H1 (cell line): ENCODE data around the gene LMO2. TPM values are rescaled to one million over a fixed set of nuclear protein-coding genes. Genes with fewer than 3 reads are reported as not detected.

ENCODE experiments used
- CTCF ChIA-PET: fragments of 300-600 bp; sonication (Branson Sonifier 250); formaldehyde crosslinking; loops from one replicate; lab custom pipeline; 2021; ENCODE audit not compliant: partially characterized antibody; lab: Charles Lee
- POLR2A ChIA-PET: fragments of 300-600 bp; sonication (Branson Sonifier 250); formaldehyde crosslinking; loops from one replicate; lab custom pipeline; 2021; ENCODE audit warnings: inconsistent platforms; ENCODE audit not compliant: partially characterized antibody; lab: Charles Lee
- DNase-seq, 2 experiments: peaks; one replicate each; pipeline versions ENCODE4 v3.0.0 to v3.0.0-alpha.2; 2010 to 2022; ENCODE audit warnings: low spot score in 2 of 2, low read depth in 1 of 2, mixed read lengths in 1 of 2
- FAIRE-seq: peaks from 2 replicates; lab custom pipeline; 2011; peaks lifted over from hg19 to GRCh38; lab: Jason Lieb, UNC
- H2AFZ ChIP-seq: 2 replicates; pipeline ENCODE4 v1.8.1; 2012; ENCODE audit warnings: low read length, inconsistent platforms
- H2AK5ac ChIP-seq: 2 replicates; pipeline ENCODE4 v1.6.1; 2013; ENCODE audit warnings: low read depth, low read length
- H2BK120ac ChIP-seq: replicated peaks from 2 replicates; pipeline ENCODE3; 2013; ENCODE audit warnings: low read depth, low read length, inconsistent platforms
- H2BK12ac ChIP-seq: 2 replicates; pipeline ENCODE4 v1.6.1; 2013; ENCODE audit warnings: low read depth, low read length
- H2BK15ac ChIP-seq: 2 replicates; pipeline ENCODE4 v1.6.1; 2013; ENCODE audit warnings: low read length
- H2BK20ac ChIP-seq: 2 replicates; pipeline ENCODE4 v1.6.1; 2013; ENCODE audit warnings: low read length
- H2BK5ac ChIP-seq: 2 replicates; pipeline ENCODE4 v1.6.1; 2013; ENCODE audit warnings: low read depth, low read length
- H3K14ac ChIP-seq: 2 replicates; pipeline ENCODE4 v1.6.1; 2013; ENCODE audit warnings: inconsistent platforms; ENCODE audit not compliant: insufficient read length
- H3K18ac ChIP-seq: 2 replicates; pipeline ENCODE4 v1.6.1; 2013; ENCODE audit warnings: low read length; ENCODE audit errors: extremely low read depth
- H3K23ac ChIP-seq: 2 replicates; pipeline ENCODE4 v1.6.1; 2013; ENCODE audit warnings: inconsistent platforms; ENCODE audit not compliant: insufficient read length
- H3K23me2 ChIP-seq: 2 replicates; pipeline ENCODE4 v1.6.1; 2013; ENCODE audit warnings: low read depth, low read length
- H3K27ac ChIP-seq: 2 replicates; pipeline ENCODE4 v1.6.1; 2011; ENCODE audit warnings: low read depth, low read length, inconsistent platforms
- H3K27me3 ChIP-seq, 4 experiments: replicated peaks in 1 of 4; 1 replicate in 1 of 4; 2 replicates in 3 of 4; pipeline versions ENCODE4 v1.6.1 to v1.8.1; 2011 to 2013; ENCODE audit warnings: low read length in 3 of 4, mild to moderate bottlenecking in 3 of 4, inconsistent platforms in 2 of 4, mixed read lengths in 2 of 4, moderate library complexity in 1 of 4; ENCODE audit not compliant: control insufficient read depth in 3 of 4, insufficient read depth in 3 of 4; ENCODE audit errors: extremely low read depth in 1 of 4
- H3K36me3 ChIP-seq, 4 experiments: 2 replicates each; pipeline versions ENCODE4 v1.6.1 to v1.8.1; 2011 to 2013; ENCODE audit warnings: mild to moderate bottlenecking in 4 of 4, low read length in 3 of 4, moderate library complexity in 2 of 4, control low read depth in 1 of 4, inconsistent platforms in 1 of 4; ENCODE audit not compliant: insufficient read depth in 4 of 4, control insufficient read depth in 2 of 4
- H3K4ac ChIP-seq: replicated peaks from 2 replicates; pipeline ENCODE3; 2013; ENCODE audit warnings: low read length, low read depth, mixed read lengths, inconsistent platforms; ENCODE audit not compliant: insufficient read length
- H3K4me1 ChIP-seq, 4 experiments: replicated peaks in 1 of 4; 1 replicate in 1 of 4; 2 replicates in 3 of 4; pipeline versions ENCODE4 v1.6.1 to v1.8.1; 2011 to 2013; ENCODE audit warnings: low read length in 3 of 4, inconsistent platforms in 2 of 4, mixed read lengths in 1 of 4; ENCODE audit not compliant: insufficient read depth in 4 of 4, control insufficient read depth in 3 of 4
- H3K4me2 ChIP-seq, 2 experiments: 2 replicates each; pipeline versions ENCODE4 v1.6.1 to v1.8.1; 2011 to 2013; ENCODE audit warnings: low read depth in 2 of 2, low read length in 2 of 2, control low read depth in 1 of 2, inconsistent platforms in 1 of 2, mild to moderate bottlenecking in 1 of 2; ENCODE audit not compliant: insufficient read depth in 1 of 2
- H3K4me3 ChIP-seq, 4 experiments: fragments of 200-600, 300-600 bp in 1 of 4; sonication (generic), shearing (Covaris generic), sonication (Bioruptor Twin) in 1 of 4; 2 replicates each; pipeline versions ENCODE4 v1.5.1 to v1.8.1; 2011 to 2016; ENCODE audit warnings: low read length in 4 of 4, low read depth in 3 of 4, control low read depth in 2 of 4, inconsistent platforms in 2 of 4, mild to moderate bottlenecking in 2 of 4, mixed read lengths in 1 of 4, moderate library complexity in 1 of 4; ENCODE audit not compliant: insufficient read depth in 2 of 4; ENCODE audit errors: extremely low read depth in 1 of 4
- H3K56ac ChIP-seq: replicated peaks from 2 replicates; pipeline ENCODE3; 2013; ENCODE audit warnings: low read depth, mild to moderate bottlenecking, mixed read lengths, low read length, inconsistent platforms; ENCODE audit not compliant: insufficient read length
- H3K79me1 ChIP-seq: 2 replicates; pipeline ENCODE4 v1.6.1; 2013; ENCODE audit warnings: low read depth, low read length, control low read depth
- H3K79me2 ChIP-seq, 2 experiments: 2 replicates each; pipeline versions ENCODE4 v1.6.1 to v1.8.1; 2012 to 2013; ENCODE audit warnings: low read length in 2 of 2, mild to moderate bottlenecking in 2 of 2, inconsistent platforms in 1 of 2; ENCODE audit not compliant: insufficient read depth in 2 of 2, control insufficient read depth in 1 of 2
- H3K9ac ChIP-seq, 4 experiments: replicated peaks in 1 of 4; 1 replicate in 1 of 4; 2 replicates in 3 of 4; pipeline versions ENCODE4 v1.6.1 to v1.8.1; 2011 to 2013; ENCODE audit warnings: low read depth in 3 of 4, low read length in 3 of 4, control low read depth in 2 of 4, mild to moderate bottlenecking in 2 of 4, moderate library complexity in 2 of 4, inconsistent platforms in 1 of 4; ENCODE audit errors: extremely low read depth in 1 of 4
- H3K9me3 ChIP-seq, 2 experiments: 2 replicates each; pipeline versions ENCODE4 v1.6.1 to v1.8.1; 2012 to 2013; ENCODE audit warnings: mild to moderate bottlenecking in 2 of 2, moderate library complexity in 2 of 2, control low read depth in 1 of 2, inconsistent platforms in 1 of 2, low read depth in 1 of 2, low read length in 1 of 2, mixed read lengths in 1 of 2; ENCODE audit not compliant: insufficient read depth in 2 of 2
- H4K20me1 ChIP-seq, 2 experiments: replicated peaks in 1 of 2; 2 replicates each; pipeline versions ENCODE3 to v1.8.1; 2011 to 2013; ENCODE audit warnings: inconsistent platforms in 2 of 2, low read length in 2 of 2, mild to moderate bottlenecking in 1 of 2; ENCODE audit not compliant: insufficient read depth in 2 of 2, control insufficient read depth in 1 of 2
- H4K5ac ChIP-seq: 2 replicates; pipeline ENCODE4 v1.6.1; 2013; ENCODE audit warnings: low read length, low read depth, mixed read lengths, inconsistent platforms; ENCODE audit not compliant: insufficient read length
- H4K8ac ChIP-seq: 2 replicates; pipeline ENCODE4 v1.8.0; 2013; ENCODE audit warnings: mild to moderate bottlenecking, moderate library complexity, low read length, inconsistent platforms; ENCODE audit not compliant: insufficient read depth; ENCODE audit errors: extremely low read depth
- H4K91ac ChIP-seq: replicated peaks from 2 replicates; pipeline ENCODE3; 2013; ENCODE audit warnings: low read length, mixed read lengths, inconsistent platforms; ENCODE audit not compliant: insufficient read length
- BCL11A ChIP-seq, 2 experiments: IDR thresholded peaks; one replicate each; pipeline ENCODE4 v1.6.1; 2011; ENCODE audit warnings: low read depth in 2 of 2, low read length in 2 of 2, mild to moderate bottlenecking in 2 of 2
- JUND ChIP-seq: IDR thresholded peaks from 2 replicates; pipeline ENCODE4 v1.6.1; 2011; ENCODE audit warnings: mild to moderate bottlenecking, improper control_type of control experiment, low read length
- PHF8 ChIP-seq: fragments of 200-600 bp; sonication (generic); conservative IDR thresholded peaks from 2 replicates; pipeline ENCODE4 v1.7.1; 2012; ENCODE audit warnings: low read depth, mild to moderate bottlenecking, inconsistent platforms, low read length, moderate library complexity
- POU5F1 ChIP-seq: IDR thresholded peaks from 2 replicates; pipeline ENCODE4 v1.6.1; 2011; ENCODE audit warnings: low read depth, mild to moderate bottlenecking, low read length, moderate library complexity
- RNF2 ChIP-seq: fragments of 200-900, 300-1000 bp; sonication (generic); IDR thresholded peaks from 2 replicates; pipeline ENCODE4 v1.7.1; 2016; ENCODE audit warnings: borderline replicate concordance, low read depth, mild to moderate bottlenecking, antibody characterized with exemption, low read length; ENCODE audit not compliant: poor library complexity, severe bottlenecking; ENCODE audit errors: missing control alignments
- SAP30 ChIP-seq: fragments of 300-600 bp; sonication (generic); IDR thresholded peaks from 2 replicates; pipeline ENCODE4 v1.7.1; 2012; ENCODE audit warnings: low read length, moderate library complexity, mild to moderate bottlenecking, inconsistent platforms; ENCODE audit not compliant: insufficient read depth, insufficient replicate concordance
- SIN3A ChIP-seq, 2 experiments: IDR thresholded peaks in 1 of 2; conservative IDR thresholded peaks in 1 of 2; 2 replicates each; pipeline ENCODE4 v1.6.1; 2011 to 2012; ENCODE audit warnings: low read length in 2 of 2, improper control_type of control experiment in 1 of 2, low read depth in 1 of 2, mild to moderate bottlenecking in 1 of 2
- TAF1 ChIP-seq: IDR thresholded peaks from 2 replicates; pipeline ENCODE4 v1.6.1; 2011; ENCODE audit warnings: mild to moderate bottlenecking, low read depth, low read length
- WGBS, 2 experiments: shearing (Covaris generic) in 1 of 2; methylation state at CpG; one replicate each; pipeline versions ENCODE4 v1.1.6 to v1.1.7; 2013 to 2015; ENCODE audit warnings: low lambda C conversion rate in 2 of 2, mixed read lengths in 2 of 2, inconsistent platforms in 1 of 2, low coverage in 1 of 2, missing lambda C conversion rate in 1 of 2; ENCODE audit not compliant: insufficient replicate concordance in 2 of 2, insufficient coverage in 1 of 2, insufficient read length in 1 of 2; ENCODE audit errors: extremely low coverage in 1 of 2, missing lambda C conversion rate in 1 of 2; 5-methylcytosine and 5-hydroxymethylcytosine counted together
- polyA plus RNA-seq, 7 experiments: library from polyadenylated mRNA; depleted of rRNA in 3 of 7; stranded (reverse) in 5 of 7; unstranded in 2 of 7; fragments of >200 nt in 5 of 7; fragments of 200-250 nt in 2 of 7; gene quantifications; 1 replicate in 5 of 7; 2 replicates in 1 of 7; 4 replicates in 1 of 7; pipeline versions ENCODE4 v1.2.1 to v1.2.3, GENCODE V29; 2011 to 2013; ENCODE audit warnings: missing spikeins in 2 of 7, mixed read lengths in 2 of 7
- total RNA-seq: library from RNA; stranded (reverse); fragmentation: NEBNext Ultra II Directional; extraction: Animal tissue kit (Norgen Biotek cat#: 25700); gene quantifications from 2 replicates; pipeline ENCODE4 v1.2.1, GENCODE V29; 2021
- TF ChIP-seq, protein P1 (sequence below): IDR thresholded peaks from 2 replicates; pipeline ENCODE4 v1.6.1; 2011; ENCODE audit warnings: low read length, improper control_type of control experiment
- TF ChIP-seq, protein P2 (sequence below): IDR thresholded peaks from 2 replicates; pipeline ENCODE4 v1.6.1; 2012; ENCODE audit warnings: low read length, inconsistent platforms

LMO2 gene
- total and polyA plus RNA-seq, 2 of the 8 experiments (the other 6 are each of a cell fraction or from before 2014, with no cell fraction given) = 1.6 to 2.7 TPM

DNA sequence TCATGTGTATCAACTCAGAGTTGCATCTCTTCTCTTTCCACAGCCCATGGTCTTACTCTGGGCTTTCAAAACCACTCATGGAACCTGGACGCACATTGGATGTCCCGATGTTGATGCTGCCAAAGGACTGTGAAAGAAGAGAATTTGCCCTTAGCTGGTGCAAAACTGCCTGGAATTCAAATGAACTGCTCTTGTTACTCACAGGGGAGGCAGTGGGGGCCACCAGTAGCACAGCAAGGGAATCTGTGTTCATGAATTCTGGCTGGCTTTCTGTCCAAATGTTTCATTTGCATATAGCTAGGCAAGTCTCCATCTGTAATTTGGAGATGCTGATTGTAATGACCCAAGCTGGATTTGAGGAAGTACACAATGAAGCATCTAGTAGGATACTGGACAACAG lies 24.9 kb downstream of the LMO2 start:
- peaks cover 17 to 46% (median 35%) of the 10 kb centered on the region in 4 experiments for H3K27me3 ChIP-seq
- TF ChIP-seq POU5F1 (no peak), SIN3A (conservative IDR thresholded peaks at IDR 0.05 in 1 of 2, IDR thresholded peaks at IDR 0.05 in 1 of 2; ENCODE audit: low read depth in 1 of 2, low read length in 2 of 2) (no peak), BCL11A (IDR thresholded peaks at IDR 0.05; ENCODE audit: low read depth in 2 of 2, low read length in 2 of 2) (no peak), JUND (no peak), SAP30 (no peak), PHF8 (no peak), RNF2 (no peak), TAF1 (no peak)
- TF ChIP-seq, protein P1, sequence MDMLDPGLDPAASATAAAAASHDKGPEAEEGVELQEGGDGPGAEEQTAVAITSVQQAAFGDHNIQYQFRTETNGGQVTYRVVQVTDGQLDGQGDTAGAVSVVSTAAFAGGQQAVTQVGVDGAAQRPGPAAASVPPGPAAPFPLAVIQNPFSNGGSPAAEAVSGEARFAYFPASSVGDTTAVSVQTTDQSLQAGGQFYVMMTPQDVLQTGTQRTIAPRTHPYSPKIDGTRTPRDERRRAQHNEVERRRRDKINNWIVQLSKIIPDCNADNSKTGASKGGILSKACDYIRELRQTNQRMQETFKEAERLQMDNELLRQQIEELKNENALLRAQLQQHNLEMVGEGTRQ = no peak
- TF ChIP-seq, protein P2, sequence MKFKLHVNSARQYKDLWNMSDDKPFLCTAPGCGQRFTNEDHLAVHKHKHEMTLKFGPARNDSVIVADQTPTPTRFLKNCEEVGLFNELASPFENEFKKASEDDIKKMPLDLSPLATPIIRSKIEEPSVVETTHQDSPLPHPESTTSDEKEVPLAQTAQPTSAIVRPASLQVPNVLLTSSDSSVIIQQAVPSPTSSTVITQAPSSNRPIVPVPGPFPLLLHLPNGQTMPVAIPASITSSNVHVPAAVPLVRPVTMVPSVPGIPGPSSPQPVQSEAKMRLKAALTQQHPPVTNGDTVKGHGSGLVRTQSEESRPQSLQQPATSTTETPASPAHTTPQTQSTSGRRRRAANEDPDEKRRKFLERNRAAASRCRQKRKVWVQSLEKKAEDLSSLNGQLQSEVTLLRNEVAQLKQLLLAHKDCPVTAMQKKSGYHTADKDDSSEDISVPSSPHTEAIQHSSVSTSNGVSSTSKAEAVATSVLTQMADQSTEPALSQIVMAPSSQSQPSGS = no peak

More for the DNA sequence above, 24.9 kb downstream of the LMO2 start:
- no peak overlapping the region for H3K4me2 ChIP-seq
- peaks cover 10% of the 10 kb centered on the region; the same call in 1 of the 2 replicates for H3K23me2 ChIP-seq
- H2BK12ac ChIP-seq = no peak overlapping the region
- ChIA-PET CTCF (interaction anchor here (1.2 to 3.1 kb wide), 8 partner anchors 8 to 121 kb away, joined by 3 to 15 read pairs (median 6); no protein-coding TSS in a partner anchor), POLR2A (interaction anchor here (1.5 kb wide), 1 partner anchor 9 kb away, joined by 3 read pairs; no protein-coding TSS in a partner anchor)
- WGBS, 2 experiments = 87% methylated on average over 2 of the region's 2 CpGs; no CpG with 5 or more reads in 1 of the 2 experiments
- H4K91ac ChIP-seq = no peak overlapping the region
- no peak overlapping the region for H2BK15ac ChIP-seq
- no peak overlapping the region for H3K9ac ChIP-seq
- H3K18ac ChIP-seq = no peak overlapping the region
- no peaks in the 10 kb centered on the region for H4K20me1 ChIP-seq
- H3K36me3 ChIP-seq = no peaks in the 10 kb centered on the region
- H2BK120ac ChIP-seq = no peak overlapping the region
- H2BK5ac ChIP-seq = no peak overlapping the region
- H4K8ac ChIP-seq = no peak overlapping the region
- no peak overlapping the region for H3K27ac ChIP-seq
- H2AFZ ChIP-seq = no peak overlapping the region
- H3K56ac ChIP-seq = no peak overlapping the region
- peaks cover 0 to 6% (median 5%) of the 10 kb centered on the region in 4 experiments; a peak in 5 of 7 replicates for H3K4me1 ChIP-seq
- no peak overlapping the region for H2BK20ac ChIP-seq
- H3K14ac ChIP-seq = no peak overlapping the region
- DNase-seq = no peak
- no peaks in the 10 kb centered on the region; the same call in 1 of the 2 replicates for H3K79me1 ChIP-seq
- H3K4ac ChIP-seq = no peak overlapping the region
- H4K5ac ChIP-seq = no peak overlapping the region
- no peak overlapping the region for H2AK5ac ChIP-seq
- FAIRE-seq = no peak
- H3K4me3 ChIP-seq = no peak overlapping the region
- H3K9me3 ChIP-seq = no peaks in the 10 kb centered on the region
- H3K23ac ChIP-seq = no peak overlapping the region
- no peaks in the 10 kb centered on the region for H3K79me2 ChIP-seq
